ENCODE measurements around the gene ICA1L.

DNA sequence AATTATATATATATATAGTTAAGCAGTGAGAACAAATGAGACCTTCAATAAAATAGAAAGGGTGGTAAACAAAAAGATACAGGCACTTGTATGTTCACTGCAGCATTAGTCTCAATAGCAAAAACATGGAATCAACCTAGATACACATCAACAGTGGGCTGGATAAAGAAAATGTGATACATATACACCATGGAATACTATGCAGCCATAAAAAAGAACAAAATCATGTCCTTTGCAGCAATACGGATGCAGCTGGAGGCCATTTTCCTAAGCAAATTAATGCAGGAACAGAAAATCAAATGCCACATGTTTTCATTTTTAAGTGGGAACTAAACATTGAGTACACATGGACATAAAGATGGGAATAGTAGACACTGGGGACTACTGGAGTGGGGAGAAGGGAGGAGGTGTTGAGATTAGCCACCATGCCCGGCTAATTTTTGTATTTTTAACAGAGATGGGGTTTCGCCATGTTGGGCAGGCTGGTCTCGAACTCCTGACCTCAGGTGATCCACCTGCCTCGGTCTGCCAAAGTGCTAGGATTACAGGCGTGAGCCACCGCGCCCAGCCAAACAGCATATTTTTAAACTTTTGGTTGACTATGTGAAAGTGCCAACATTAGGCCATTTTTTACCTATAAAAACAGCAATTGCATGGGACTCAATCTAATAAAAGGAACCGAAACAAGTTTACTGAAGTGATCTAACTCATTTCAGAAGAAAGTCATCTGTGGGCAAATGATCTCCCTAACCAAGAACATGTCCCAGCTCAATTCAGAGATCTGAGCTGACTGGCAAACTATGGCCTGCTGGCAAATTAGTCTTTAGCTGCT, 23.7 kb downstream of the ICA1L start:
- TF ChIP-seq, protein P1, sequence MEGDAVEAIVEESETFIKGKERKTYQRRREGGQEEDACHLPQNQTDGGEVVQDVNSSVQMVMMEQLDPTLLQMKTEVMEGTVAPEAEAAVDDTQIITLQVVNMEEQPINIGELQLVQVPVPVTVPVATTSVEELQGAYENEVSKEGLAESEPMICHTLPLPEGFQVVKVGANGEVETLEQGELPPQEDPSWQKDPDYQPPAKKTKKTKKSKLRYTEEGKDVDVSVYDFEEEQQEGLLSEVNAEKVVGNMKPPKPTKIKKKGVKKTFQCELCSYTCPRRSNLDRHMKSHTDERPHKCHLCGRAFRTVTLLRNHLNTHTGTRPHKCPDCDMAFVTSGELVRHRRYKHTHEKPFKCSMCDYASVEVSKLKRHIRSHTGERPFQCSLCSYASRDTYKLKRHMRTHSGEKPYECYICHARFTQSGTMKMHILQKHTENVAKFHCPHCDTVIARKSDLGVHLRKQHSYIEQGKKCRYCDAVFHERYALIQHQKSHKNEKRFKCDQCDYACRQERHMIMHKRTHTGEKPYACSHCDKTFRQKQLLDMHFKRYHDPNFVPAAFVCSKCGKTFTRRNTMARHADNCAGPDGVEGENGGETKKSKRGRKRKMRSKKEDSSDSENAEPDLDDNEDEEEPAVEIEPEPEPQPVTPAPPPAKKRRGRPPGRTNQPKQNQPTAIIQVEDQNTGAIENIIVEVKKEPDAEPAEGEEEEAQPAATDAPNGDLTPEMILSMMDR (IDR thresholded peaks at IDR 0.05 in 8 of 11, conservative IDR thresholded peaks at IDR 0.05 in 3 of 11): no peak
- TF ChIP-seq POLR2AphosphoS5 (IDR thresholded peaks at IDR 0.05): no peak
- no peak for TF ChIP-seq POLR2A (IDR thresholded peaks at IDR 0.05)

Data from spleen (tissue), 7 donors.